Measurements from ENCODE around the gene HES1.
"Not testable (repeated sequence)": the region's sequence is repeated elsewhere in the genome, so short reads cannot be mapped to it uniquely, and the experiment has no call there.

The HES1 gene

GRCh38 chr3:194128202-194128918 is 7.6 kb upstream of the HES1 start:
- no peak for DNase-seq

- not testable (repeated sequence) for DNase-seq
Measured at GRCh38 chr3:194128919-194129295, 7.0 kb upstream of the HES1 start.

GRCh38 chr3:194129581-194130133 is 6.3 kb upstream of the HES1 start:
- no peak for DNase-seq

GRCh38 chr3:194130188-194130587 is 5.8 kb upstream of the HES1 start:
- DNase-seq, result no peak

GRCh38 chr3:194130807-194131589 is 5.0 kb upstream of the HES1 start:
- DNase-seq, result no peak

GRCh38 chr3:194132465-194133286 is 3.3 kb upstream of the HES1 start:
- no peak for DNase-seq

- no peak for DNase-seq
Measured at GRCh38 chr3:194133661-194134230, 2.2 kb upstream of the HES1 start.

GRCh38 chr3:194134231-194134756 is 1.7 kb upstream of the HES1 start:
- peak in 1 of 2 donors; percentile 67 for DNase-seq

- DNase-seq, result peak; percentile 67 to 87
Measured at GRCh38 chr3:194134757-194135515, 1.0 kb upstream of the HES1 start.

GRCh38 chr3:194135516-194135805 is 487 bp upstream of the HES1 start:
- DNase-seq, result no peak

- DNase-seq, result no peak
Measured at GRCh38 chr3:194136519-194137007, 615 bp downstream of the HES1 start.

- peak in 1 of 2 donors; percentile 42 for DNase-seq
Measured at GRCh38 chr3:194137008-194137505, 1.1 kb downstream of the HES1 start.

- DNase-seq, result peak in 1 of 2 donors; percentile 52
Measured at GRCh38 chr3:194137506-194138474, 1.8 kb downstream of the HES1 start.

GRCh38 chr3:194138732-194139070 is 2.8 kb downstream of the HES1 start:
- DNase-seq, result no peak

- DNase-seq, result no peak
Measured at GRCh38 chr3:194139071-194139813, 3.3 kb downstream of the HES1 start.

- no peak for DNase-seq
Measured at GRCh38 chr3:194139814-194140391, 4.0 kb downstream of the HES1 start.

- DNase-seq, result no peak
Measured at GRCh38 chr3:194140520-194141414, 4.8 kb downstream of the HES1 start.
